GM19240 (cell line): ENCODE measurements around the gene IFNA8.
"Not testable (repeated sequence)": the region's sequence is repeated elsewhere in the genome, so short reads cannot be mapped to it uniquely, and the experiment has no call there.

ENCODE experiments used
- DNase-seq: peaks from one replicate; pipeline ENCODE4 v3.0.0; 2011; ENCODE audit warnings: low spot score; ENCODE audit not compliant: insufficient read length

Gene IFNA8

DNA sequence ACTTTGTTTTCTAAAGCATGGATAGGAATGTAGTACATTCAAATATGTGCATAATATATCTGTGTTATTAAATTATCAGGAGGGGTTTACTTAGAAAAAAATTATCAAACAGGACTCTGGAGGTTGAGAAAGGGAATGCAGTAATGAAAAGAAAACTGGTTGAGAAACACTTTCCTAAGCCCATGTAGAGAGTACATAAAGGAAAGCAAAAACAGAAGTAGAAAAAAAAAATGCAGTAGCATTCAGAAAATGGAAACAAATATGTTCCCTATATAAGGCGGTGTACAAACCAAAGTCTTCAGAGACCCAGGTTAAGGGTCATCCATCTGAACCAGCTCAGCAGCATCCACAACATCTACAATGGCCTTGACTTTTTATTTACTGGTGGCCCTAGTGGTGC lies at the start of gene IFNA8:
TSS of gene IFNA8 (plus strand) at position 301 of the 400 bp plus-strand sequence. CDS start at position 361, 60 bp downstream.
- DNase-seq, result no peak

DNA sequence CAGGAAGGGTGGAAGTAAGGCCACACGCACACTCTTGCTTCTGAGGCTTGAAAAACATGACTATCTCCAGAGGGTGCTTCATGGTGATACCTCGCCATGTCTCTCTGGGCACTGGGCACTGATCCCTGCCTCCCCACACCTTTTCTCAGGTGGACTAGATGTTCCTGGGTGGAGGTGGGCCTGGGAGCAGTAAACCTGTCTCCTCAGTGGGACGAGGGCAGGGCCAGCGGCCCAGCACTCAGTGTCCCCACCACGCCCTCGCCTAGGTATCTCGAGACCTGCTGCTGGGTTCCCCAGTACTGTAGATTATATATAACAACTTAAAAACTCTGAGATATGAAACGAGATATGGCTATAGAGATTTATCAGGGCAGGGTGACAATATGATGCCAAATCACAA lies 46.6 kb upstream of the IFNA8 start:
- no peak for DNase-seq

- DNase-seq, result not testable (repeated sequence)
Observed at GRCh38 chr9:21367169-21367568, 41.7 kb upstream of the IFNA8 start.

DNA sequence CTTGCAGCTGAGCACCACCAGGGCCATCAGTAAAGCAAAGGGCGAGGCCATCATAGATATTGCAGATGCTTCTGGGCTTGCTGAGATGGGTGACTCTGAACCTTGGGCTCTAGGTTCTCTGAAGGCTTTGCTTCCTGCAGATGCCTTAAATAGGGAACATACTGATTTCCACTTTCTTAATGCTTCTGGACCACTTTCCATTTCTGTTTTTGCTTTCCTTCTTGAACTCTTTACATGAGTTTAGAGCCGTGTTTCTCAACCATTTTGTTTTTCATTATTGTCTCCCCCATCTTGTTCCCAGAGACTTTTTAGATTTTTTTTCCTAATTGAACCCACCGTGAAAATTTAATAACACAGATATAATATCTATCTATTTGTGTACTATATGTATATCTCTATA lies 41.0 kb upstream of the IFNA8 start, which contains the start of gene IFNA13:
TSS of gene IFNA13 (minus strand) at position 101 of the 400 bp plus-strand sequence. CDS start at position 54, 47 bp downstream.
- no peak for DNase-seq

GRCh38 chr9:21371467-21371866 lies 37.5 kb upstream of the IFNA8 start:
- not testable (repeated sequence) for DNase-seq

DNA sequence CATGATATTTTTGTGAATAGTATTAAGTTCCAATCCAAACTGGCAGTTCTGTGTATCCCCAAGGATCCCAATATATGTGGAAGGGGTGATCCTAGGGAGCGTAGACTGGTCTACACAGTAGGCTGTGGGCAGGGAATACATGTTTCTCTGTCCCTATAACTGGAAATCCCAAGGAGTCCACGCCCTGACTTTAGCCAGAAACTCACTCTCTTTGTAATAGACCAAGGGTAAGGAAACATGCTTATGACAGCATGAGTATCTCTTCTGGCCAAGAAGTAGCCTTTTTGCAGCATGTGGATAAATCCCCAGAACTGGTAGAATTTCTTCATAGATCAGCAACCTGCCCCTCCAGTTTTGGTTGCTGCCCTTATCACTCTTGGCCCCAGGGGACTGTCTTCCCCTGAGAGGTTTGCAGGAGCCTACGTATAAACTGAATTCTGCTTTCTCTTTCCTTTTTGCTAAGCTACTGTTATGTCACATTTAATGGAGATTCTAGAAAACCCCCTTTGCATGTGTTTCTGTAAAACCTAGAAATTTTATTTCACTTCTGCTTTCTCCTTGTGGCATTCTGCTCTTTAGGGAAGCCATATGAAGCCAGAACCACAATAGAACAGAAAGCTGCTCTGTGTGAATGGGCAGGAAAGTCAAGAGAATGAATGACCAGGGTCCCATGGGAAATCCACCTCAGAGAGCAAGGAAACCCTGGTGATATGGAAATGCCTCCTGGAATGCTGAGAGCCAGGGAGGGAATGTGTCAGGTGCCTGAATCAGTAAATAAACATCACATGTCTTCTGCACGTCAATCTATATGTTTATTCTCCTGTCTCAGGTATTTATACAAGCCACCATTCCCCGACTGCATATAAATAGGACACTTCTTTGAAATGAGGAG lies 27.2 kb upstream of the IFNA8 start:
- peak; percentile 35 for DNase-seq

DNA sequence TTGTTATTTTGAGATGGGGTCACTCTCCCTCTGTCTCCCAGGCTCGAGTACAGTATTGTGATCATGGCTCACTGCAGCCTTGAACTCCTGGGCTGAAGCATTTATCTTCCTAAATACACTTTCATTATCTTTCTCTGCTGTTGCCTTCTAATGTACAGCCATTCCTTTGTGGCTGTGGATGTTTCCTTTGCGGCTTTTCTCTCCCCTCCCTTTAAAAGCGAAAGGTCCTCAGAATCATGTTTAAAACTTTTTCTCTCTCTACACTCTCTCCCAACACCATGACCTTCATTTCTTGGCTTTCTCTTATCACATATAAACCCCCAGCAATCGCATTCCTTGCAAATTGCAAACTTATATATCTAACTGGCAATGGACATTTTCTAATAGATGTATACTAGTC lies 25.3 kb upstream of the IFNA8 start:
- no peak for DNase-seq

DNA sequence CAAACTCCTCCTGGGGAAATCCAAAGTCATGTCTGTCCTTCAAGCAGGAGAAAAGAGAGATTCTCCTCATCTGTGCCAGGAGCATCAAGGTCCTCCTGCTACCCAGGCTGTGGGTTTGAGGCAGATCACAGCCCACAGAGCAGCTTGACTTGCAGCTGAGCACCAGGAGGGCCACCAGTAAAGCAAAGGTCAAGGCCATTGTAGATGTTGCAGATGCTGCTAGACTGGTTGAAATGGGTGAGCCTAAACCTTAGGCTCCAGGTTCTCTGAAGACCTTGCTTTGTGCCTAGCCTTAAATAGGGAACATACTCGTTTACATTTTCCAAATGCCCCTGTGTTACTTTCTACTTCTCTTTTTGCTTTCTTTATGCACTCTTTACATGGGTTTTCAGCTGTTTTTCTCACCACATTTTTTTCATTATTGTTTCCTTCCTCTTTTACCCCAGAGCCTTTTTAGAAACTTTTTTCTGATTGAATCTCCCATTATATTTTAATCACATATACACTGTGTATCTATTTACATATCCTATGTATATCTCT lies 23.7 kb upstream of the IFNA8 start, which contains the start of gene IFNA2:
TSS of gene IFNA2 (minus strand) at position 268 of the 540 bp plus-strand sequence. CDS start at position 199, 69 bp downstream.
- no peak for DNase-seq

GRCh38 chr9:21392270-21392669 lies 16.6 kb upstream of the IFNA8 start:
- no peak for DNase-seq

DNA sequence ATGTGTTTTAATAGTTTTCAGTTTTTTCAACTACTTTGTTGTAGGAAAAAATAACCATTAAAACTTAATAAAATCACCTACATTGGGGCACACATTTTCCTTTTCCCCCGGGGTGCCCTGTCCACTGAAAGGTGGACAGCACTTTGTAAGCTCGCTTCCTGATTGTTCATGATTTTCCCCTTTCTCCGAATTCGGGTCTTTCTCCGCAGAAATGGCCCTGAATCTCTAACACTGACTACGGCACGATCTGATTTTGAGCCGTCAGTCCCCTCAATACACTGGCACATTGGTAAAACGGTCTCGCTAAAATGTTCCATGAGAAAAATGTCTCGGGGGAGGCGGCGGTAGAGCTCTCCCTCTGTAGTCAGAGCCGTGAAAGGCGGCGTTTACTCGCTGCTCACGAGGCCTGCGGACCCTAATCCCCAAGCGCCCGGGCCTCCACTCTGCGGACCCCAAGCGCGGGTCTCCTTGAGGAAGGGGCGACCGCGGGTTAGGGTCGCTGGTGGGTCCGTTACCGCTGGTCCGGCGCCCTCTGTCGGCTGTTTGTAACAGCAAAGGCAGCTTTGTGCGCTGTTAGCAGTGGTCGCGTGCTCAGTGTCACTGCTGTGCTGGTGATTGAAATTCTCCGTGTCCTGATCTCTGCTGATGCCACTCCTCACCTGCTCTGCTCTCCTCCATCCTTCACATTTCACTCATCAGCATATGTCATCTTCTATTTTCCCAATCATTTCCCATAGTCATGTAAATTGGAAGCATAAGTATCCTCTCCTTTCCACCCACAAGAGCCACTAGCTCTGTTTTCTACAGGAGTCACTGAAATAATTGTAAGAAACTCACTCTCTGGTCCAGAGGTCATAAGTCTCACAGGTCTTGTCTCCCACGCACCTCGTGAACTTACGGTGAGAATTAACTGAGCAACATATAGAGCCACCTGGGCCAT lies 12.9 kb upstream of the IFNA8 start:
- DNase-seq, result no peak

- DNase-seq, result no peak
Observed at GRCh38 chr9:21398955-21399489, 9.9 kb upstream of the IFNA8 start.

- no peak for DNase-seq
Observed at GRCh38 chr9:21399956-21400355, 9.0 kb upstream of the IFNA8 start.

GRCh38 chr9:21402386-21403251 lies 6.3 kb upstream of the IFNA8 start:
- DNase-seq, result no peak

DNA sequence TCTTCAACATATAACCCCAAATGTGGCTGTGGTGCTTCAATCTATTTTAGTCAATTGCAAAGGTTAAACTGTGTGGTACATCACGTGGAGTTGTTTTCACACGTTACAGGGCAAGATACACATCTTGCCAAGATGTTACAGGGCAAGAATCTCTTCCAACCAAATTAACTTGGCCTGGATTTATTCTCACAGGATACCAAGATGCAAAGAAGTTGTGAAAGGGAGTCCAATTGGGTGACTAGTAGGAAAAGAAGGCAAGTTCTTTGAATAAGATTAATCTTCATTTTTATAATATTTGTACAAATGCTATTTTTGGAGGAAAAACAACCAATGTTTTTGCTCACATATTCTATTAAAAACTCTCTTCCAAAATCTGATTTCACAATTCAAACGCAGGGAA lies 4.8 kb upstream of the IFNA8 start:
- DNase-seq, result no peak

GRCh38 chr9:21412107-21412506 lies 3.2 kb downstream of the IFNA8 start:
- no peak for DNase-seq

DNA sequence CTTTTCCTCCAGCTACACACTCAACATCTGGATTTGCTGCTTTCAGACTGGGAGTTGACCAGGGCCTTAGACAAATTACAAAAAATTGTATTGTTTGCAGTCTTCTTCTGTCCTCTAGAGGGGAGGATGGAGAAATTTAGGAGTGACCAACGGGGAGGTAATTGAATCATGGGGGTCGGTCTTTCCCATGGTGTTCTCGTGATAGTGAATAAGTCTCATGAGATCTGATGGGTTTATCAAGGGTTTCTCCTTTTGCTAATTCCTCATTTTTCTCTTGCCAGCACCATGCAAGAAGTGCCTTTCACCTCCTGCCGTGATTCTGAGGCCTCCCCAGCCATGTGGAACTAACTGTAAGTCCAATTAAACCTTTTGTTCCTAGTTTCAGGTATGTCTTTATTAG lies 4.2 kb downstream of the IFNA8 start:
- no peak for DNase-seq

DNA sequence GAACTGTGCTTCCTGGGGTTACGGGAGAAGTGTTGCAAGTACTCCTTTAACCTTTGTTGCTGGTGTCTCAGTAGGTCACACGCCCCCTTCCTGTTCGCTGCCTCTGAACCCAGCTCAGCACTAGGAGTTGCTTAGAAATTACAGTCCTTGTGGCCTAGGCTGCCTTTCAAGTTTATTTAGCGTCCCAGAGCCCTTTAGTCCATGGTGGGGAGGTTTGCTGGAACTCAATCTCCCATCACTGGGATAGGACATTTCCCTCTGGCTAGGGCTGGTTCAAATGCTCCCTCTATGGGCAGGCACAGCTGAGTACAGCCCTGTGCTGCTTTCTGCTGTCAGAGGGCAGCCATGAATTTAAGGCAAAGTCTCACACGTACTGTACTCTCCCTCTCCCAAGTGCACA lies 4.7 kb downstream of the IFNA8 start:
- no peak for DNase-seq

GRCh38 chr9:21414220-21414940 lies 5.5 kb downstream of the IFNA8 start:
- DNase-seq, result no peak

DNA sequence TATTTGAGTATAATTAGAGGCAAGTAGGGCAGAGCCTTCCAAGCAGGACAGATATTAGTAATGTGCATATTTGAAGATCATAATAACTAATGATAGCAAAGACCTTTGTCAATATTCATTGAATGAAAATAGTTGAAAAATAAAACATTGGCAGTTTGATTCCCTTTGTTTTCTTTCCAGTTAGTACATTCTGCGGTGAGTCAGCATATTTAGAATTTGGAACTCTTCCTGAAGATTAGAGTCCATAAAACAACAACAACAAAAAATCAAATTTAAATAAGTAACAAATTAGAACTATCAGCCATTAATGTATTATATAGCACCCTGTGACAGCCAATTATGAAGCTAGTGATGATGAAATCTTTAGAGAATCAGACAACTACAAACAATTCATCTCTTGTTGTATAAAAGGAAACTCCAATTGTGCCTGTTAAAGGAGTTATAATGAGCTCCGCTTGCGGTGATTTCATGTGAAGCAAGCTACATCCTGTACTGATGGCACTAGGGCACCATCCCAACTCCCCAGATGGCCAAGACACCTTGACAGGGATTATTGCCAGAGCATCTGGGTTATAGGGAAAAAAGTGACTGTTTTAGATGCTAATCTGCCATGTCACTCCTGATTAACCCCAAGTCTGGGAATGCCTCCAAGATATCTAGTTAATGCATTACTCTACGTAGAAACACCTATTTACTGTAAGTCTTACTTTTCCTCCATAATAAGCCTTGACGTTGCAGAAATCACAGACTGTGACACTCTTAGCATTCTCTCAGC lies 6.8 kb downstream of the IFNA8 start:
- no peak for DNase-seq
